Measurements from ENCODE around the gene GALNT14.

Gene GALNT14

GRCh38 chr2:31087491-31087890 lies 50.7 kb downstream of the GALNT14 start:
- H3K27ac ChIP-seq: no peak overlapping the region
- H3K36me3 ChIP-seq: no peaks in the 10 kb centered on the region
- TF ChIP-seq CTCF (IDR thresholded peaks at IDR 0.05): no peak
- no peaks in the 10 kb centered on the region for H3K9me3 ChIP-seq
- H3K4me1 ChIP-seq (ENCODE audit: control insufficient read depth in 1 of 2, insufficient read depth in 1 of 2, low read depth in 1 of 2, low read length in 1 of 2): no peaks in the 10 kb centered on the region
- no peak overlapping the region for H3K4me3 ChIP-seq (ENCODE audit: low read depth in 1 of 2, low read length in 1 of 2)
- no peaks in the 10 kb centered on the region for H3K27me3 ChIP-seq

GRCh38 chr2:31086590-31086989 lies 51.6 kb downstream of the GALNT14 start:
- Histone ChIP-seq H3K27ac (no peak overlapping the region), H3K36me3 (no peaks in the 10 kb centered on the region), H3K4me1 (ENCODE audit: control insufficient read depth in 1 of 2, insufficient read depth in 1 of 2, low read depth in 1 of 2, low read length in 1 of 2) (no peaks in the 10 kb centered on the region), H3K27me3 (no peaks in the 10 kb centered on the region), H3K4me3 (ENCODE audit: low read depth in 1 of 2, low read length in 1 of 2) (no peak overlapping the region), H3K9me3 (no peaks in the 10 kb centered on the region)
- TF ChIP-seq CTCF (IDR thresholded peaks at IDR 0.05): no peak

- TF ChIP-seq CTCF (IDR thresholded peaks at IDR 0.05): no peak
- Histone ChIP-seq H3K4me1 (ENCODE audit: control insufficient read depth in 1 of 2, insufficient read depth in 1 of 2, low read depth in 1 of 2, low read length in 1 of 2) (no peaks in the 10 kb centered on the region), H3K4me3 (ENCODE audit: low read depth in 1 of 2, low read length in 1 of 2) (no peak overlapping the region), H3K36me3 (peaks cover 3% of the 10 kb centered on the region), H3K9me3 (no peaks in the 10 kb centered on the region), H3K27ac (no peak overlapping the region), H3K27me3 (no peaks in the 10 kb centered on the region)
Observed at GRCh38 chr2:31083234-31083993, 54.8 kb downstream of the GALNT14 start.

GRCh38 chr2:31082002-31082401 lies 56.2 kb downstream of the GALNT14 start:
- Histone ChIP-seq H3K4me3 (ENCODE audit: low read depth in 1 of 2, low read length in 1 of 2) (no peak overlapping the region), H3K27ac (no peak overlapping the region), H3K4me1 (ENCODE audit: control insufficient read depth in 1 of 2, insufficient read depth in 1 of 2, low read depth in 1 of 2, low read length in 1 of 2) (no peaks in the 10 kb centered on the region), H3K27me3 (no peaks in the 10 kb centered on the region), H3K9me3 (no peaks in the 10 kb centered on the region), H3K36me3 (peaks cover 3% of the 10 kb centered on the region)
- no peak for TF ChIP-seq CTCF (IDR thresholded peaks at IDR 0.05)

- Histone ChIP-seq H3K9me3 (no peaks in the 10 kb centered on the region), H3K27me3 (no peaks in the 10 kb centered on the region), H3K4me3 (ENCODE audit: low read depth in 1 of 2, low read length in 1 of 2) (no peak overlapping the region), H3K4me1 (ENCODE audit: control insufficient read depth in 1 of 2, insufficient read depth in 1 of 2, low read depth in 1 of 2, low read length in 1 of 2) (no peaks in the 10 kb centered on the region), H3K27ac (no peak overlapping the region), H3K36me3 (peaks cover 3% of the 10 kb centered on the region)
- TF ChIP-seq CTCF (IDR thresholded peaks at IDR 0.05): no peak
Observed at GRCh38 chr2:31081492-31081891, 56.7 kb downstream of the GALNT14 start.

All from neutrophil (primary cell).